ENCODE data around the gene PLLP.

Gene PLLP

GRCh38 chr16:57226701-57227621, 57.5 kb downstream of the PLLP start:
- DNase-seq = no peak

DNA sequence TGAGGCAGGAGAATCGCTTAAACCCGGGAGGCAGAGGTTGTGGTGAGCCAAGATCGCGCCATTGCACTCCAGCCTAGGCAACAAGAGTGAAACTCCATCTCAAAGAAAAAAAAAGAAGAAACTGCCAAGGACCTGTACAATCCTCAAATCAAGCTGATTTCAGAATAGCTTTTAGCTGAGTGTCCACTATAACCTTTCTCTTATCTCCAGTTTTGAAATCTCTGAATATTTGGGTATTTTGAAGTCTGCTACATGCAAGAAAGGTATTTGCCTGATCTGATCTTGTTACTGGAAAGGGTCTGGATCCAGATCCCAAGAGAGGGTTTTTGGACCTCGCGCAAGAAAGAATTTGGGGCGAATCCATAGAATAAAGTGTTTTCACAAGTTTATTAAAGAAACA, 58.5 kb downstream of the PLLP start:
- no peak for DNase-seq

DNA sequence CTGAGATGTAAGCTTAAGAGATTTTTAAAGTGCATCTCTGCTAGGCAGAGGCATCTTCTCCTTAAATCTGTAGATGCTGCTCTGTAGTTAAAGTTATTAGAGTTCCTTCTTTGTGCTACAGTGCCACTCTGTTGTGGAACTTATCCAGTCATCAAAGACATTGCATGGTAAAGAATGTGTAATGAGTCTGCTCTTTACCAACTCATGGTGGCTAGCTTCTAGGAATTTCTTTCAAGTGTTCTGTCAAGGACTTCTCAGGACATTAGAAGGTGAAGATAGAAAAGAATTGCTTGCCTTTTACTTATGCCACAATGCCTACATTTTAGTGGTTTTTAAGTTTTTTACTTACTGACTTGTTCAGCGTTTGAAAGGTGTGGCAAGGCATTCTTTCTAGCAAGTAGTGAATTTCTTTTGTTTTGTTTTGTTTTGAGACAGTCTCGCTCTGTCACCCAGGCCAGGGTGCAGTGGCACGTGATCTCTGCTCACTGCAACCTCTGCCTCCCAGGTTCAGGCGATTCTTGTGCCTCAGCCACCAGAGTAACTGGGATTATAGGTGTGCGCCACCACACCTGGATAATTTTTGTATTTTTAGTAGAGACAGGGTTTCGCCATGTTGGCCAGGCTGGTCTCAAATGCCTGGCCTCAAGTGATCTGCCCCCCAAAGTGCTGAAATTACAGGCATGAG, 59.7 kb downstream of the PLLP start:
- no peak for DNase-seq

GRCh38 chr16:57223057-57223456, 61.4 kb downstream of the PLLP start:
- no peak for DNase-seq

- no peak for DNase-seq
Observed at GRCh38 chr16:57216968-57217367, 67.5 kb downstream of the PLLP start.

DNA sequence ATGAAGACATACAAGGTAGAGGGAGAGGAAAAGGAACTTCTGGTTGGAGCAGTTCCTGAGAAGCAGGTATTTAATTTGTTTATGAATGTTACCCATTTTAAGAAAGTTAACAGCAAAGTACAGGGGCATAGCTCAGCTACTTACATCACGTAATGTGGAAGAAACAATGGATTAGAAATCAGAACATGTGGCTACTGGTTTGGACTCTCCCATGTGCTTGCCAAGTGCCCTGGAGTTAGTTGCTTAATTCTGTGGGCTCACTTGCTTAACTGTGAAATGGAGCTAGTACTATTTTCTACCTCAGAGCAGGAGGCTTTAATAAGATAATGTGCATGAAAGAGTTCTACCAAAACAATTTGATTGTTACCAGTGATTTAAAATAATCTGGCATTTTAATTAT, 71.0 kb downstream of the PLLP start:
- DNase-seq = no peak

DNA sequence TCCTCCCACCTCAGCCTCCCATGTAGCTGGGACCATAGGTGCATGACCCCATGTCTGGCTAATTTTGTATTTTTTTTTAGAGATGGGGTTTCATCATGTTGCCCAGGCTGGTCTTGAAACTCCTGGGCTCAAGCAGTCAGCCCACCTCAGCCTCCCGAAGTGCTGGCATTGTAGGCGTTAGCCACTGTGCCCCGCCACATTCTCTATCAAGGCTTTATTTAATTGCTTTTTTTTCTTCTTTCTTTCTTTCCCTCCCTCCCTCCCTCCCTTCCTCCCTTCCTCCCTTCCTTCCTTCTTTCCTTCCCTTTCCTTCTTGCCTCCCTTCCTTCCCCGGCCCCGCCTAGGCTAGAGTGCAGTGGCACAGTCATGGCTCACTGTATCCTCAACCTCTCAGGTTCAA, 74.7 kb downstream of the PLLP start:
- DNase-seq = no peak

DNA sequence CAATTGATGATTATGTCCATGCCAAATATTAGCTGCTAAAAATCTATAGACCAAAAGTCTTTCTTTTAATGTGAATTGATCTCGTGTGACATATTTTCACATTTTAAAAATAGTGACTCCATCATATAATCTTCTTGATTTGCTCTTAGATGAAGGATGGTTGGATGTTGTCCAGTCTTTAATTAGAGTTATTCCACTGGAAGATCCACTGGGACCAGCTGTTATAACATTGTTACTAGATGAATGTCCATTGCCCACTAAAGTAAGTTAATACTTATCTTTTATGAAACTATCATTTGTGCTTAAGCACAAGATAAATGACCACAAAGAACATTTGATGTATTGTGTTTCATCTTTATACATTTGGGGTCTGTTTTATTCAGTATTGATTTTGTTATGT, 75.5 kb downstream of the PLLP start:
- DNase-seq = no peak
